Astrocyte (in vitro differentiated cells and primary cell): ENCODE measurements around the gene SLC35F4. TPM values are rescaled to one million over a fixed set of nuclear protein-coding genes. Genes with fewer than 3 reads are reported as not detected.

Source experiments
- DNase-seq: peaks from one replicate; pipeline ENCODE4 v3.0.0-alpha.2; 2010; ENCODE audit warnings: low read depth
- FAIRE-seq: peaks from 2 replicates; lab custom pipeline; 2011; peaks lifted over from hg19 to GRCh38; lab: Jason Lieb, UNC
- H2AFZ ChIP-seq: 2 replicates; pipeline ENCODE4 v1.6.0; 2012; ENCODE audit warnings: low read depth, low read length, inconsistent platforms
- H3K27ac ChIP-seq: 2 replicates; pipeline ENCODE4 v1.5.1; 2011; ENCODE audit warnings: low read depth, low read length, inconsistent platforms
- H3K27me3 ChIP-seq: 2 replicates; pipeline ENCODE4 v1.6.0; 2011; ENCODE audit warnings: low read length, inconsistent platforms; ENCODE audit not compliant: insufficient read depth
- H3K36me3 ChIP-seq: 2 replicates; pipeline ENCODE4 v1.5.1; 2011; ENCODE audit warnings: low read length, inconsistent platforms; ENCODE audit not compliant: insufficient read depth
- H3K4me1 ChIP-seq: 2 replicates; pipeline ENCODE4 v1.5.1; 2011; ENCODE audit warnings: low read length, inconsistent platforms; ENCODE audit not compliant: insufficient read depth
- H3K4me2 ChIP-seq: 2 replicates; pipeline ENCODE4 v1.6.0; 2012; ENCODE audit warnings: low read length, inconsistent platforms
- H3K4me3 ChIP-seq: 2 replicates; pipeline ENCODE4 v1.5.1; 2011; ENCODE audit warnings: low read depth, mild to moderate bottlenecking, low read length, inconsistent platforms; ENCODE audit not compliant: insufficient read depth
- H3K79me2 ChIP-seq: 2 replicates; pipeline ENCODE4 v1.6.0; 2012; ENCODE audit warnings: mild to moderate bottlenecking, low read length, inconsistent platforms; ENCODE audit not compliant: insufficient read depth
- H3K9ac ChIP-seq: 2 replicates; pipeline ENCODE4 v1.6.0; 2012; ENCODE audit warnings: mild to moderate bottlenecking, low read length, inconsistent platforms
- H3K9me3 ChIP-seq: 2 replicates; pipeline ENCODE4 v1.5.1; 2012; ENCODE audit warnings: low read depth, mild to moderate bottlenecking, low read length, inconsistent platforms; ENCODE audit not compliant: insufficient read depth
- H4K20me1 ChIP-seq: 2 replicates; pipeline ENCODE4 v1.6.0; 2012; ENCODE audit warnings: low read length, inconsistent platforms; ENCODE audit not compliant: insufficient read depth
- H3K27ac Mint-ChIP-seq: one replicate; pipeline ENCODE4 v1.8.0; 2021; ENCODE audit warnings: mild to moderate bottlenecking, mixed read lengths; ENCODE audit not compliant: unreplicated experiment
- H3K27me3 Mint-ChIP-seq: one replicate; pipeline ENCODE4 v1.8.0; 2021; ENCODE audit warnings: low read depth, mixed read lengths; ENCODE audit not compliant: unreplicated experiment
- H3K36me3 Mint-ChIP-seq: one replicate; pipeline ENCODE4 v1.8.0; 2021; ENCODE audit warnings: low read depth, mixed read lengths; ENCODE audit not compliant: unreplicated experiment
- H3K4me1 Mint-ChIP-seq: one replicate; pipeline ENCODE4 v1.8.0; 2021; ENCODE audit warnings: low read depth, mixed read lengths; ENCODE audit not compliant: unreplicated experiment
- H3K4me3 Mint-ChIP-seq: one replicate; pipeline ENCODE4 v1.8.0; 2021; ENCODE audit warnings: mild to moderate bottlenecking, moderate library complexity, mixed read lengths; ENCODE audit not compliant: unreplicated experiment
- H3K9me3 Mint-ChIP-seq: one replicate; pipeline ENCODE4 v1.8.0; 2021; ENCODE audit warnings: mild to moderate bottlenecking, mixed read lengths; ENCODE audit not compliant: unreplicated experiment
- CTCF ChIP-seq: IDR thresholded peaks from 2 replicates; pipeline ENCODE4 v1.5.1; 2011; ENCODE audit warnings: low read depth, mild to moderate bottlenecking, inconsistent platforms, low read length, moderate library complexity; ENCODE audit not compliant: insufficient read depth
- EZH2 ChIP-seq: IDR thresholded peaks from 2 replicates; pipeline ENCODE4 v1.6.1; 2012; ENCODE audit warnings: mild to moderate bottlenecking, low read length, inconsistent platforms; ENCODE audit not compliant: insufficient read depth
- total RNA-seq: library from RNA; stranded (reverse); gene quantifications from 2 replicates; pipeline ENCODE4 v1.2.1, GENCODE V29; 2021

SLC35F4 gene
- total RNA-seq, 1 donor from 2014 or later: not detected

- peaks cover 9% of the 10 kb centered on the region for H3K27me3 Mint-ChIP-seq
- H3K36me3 ChIP-seq: no peaks in the 10 kb centered on the region
Observed at GRCh38 chr14:57567220-57567619, 298.7 kb downstream of the SLC35F4 start.

GRCh38 chr14:57560681-57561080 is 305.2 kb downstream of the SLC35F4 start:
- H3K4me3 Mint-ChIP-seq: no peak overlapping the region
- H3K9ac ChIP-seq: no peak overlapping the region
- DNase-seq: no peak
- H3K27ac ChIP-seq: no peak overlapping the region
- H3K27me3 ChIP-seq: no peaks in the 10 kb centered on the region
- no peak overlapping the region for H2AFZ ChIP-seq
- FAIRE-seq: no peak
- H3K27me3 Mint-ChIP-seq: peaks cover 2% of the 10 kb centered on the region
- H3K27ac Mint-ChIP-seq: no peak overlapping the region
- H4K20me1 ChIP-seq: no peaks in the 10 kb centered on the region
- H3K9me3 ChIP-seq: no peaks in the 10 kb centered on the region
- no peaks in the 10 kb centered on the region for H3K4me1 Mint-ChIP-seq
- H3K4me1 ChIP-seq: no peaks in the 10 kb centered on the region
- no peak overlapping the region for H3K4me2 ChIP-seq
- no peaks in the 10 kb centered on the region for H3K9me3 Mint-ChIP-seq
- no peaks in the 10 kb centered on the region for H3K36me3 Mint-ChIP-seq
- no peak for TF ChIP-seq EZH2
- TF ChIP-seq CTCF: no peak
- H3K36me3 ChIP-seq: no peaks in the 10 kb centered on the region
- no peaks in the 10 kb centered on the region for H3K79me2 ChIP-seq
- H3K4me3 ChIP-seq: no peak overlapping the region

More at GRCh38 chr14:57567220-57567619, 298.7 kb downstream of the SLC35F4 start:
- Histone ChIP-seq H3K4me3 (no peak overlapping the region), H3K4me2 (no peak overlapping the region), H3K9ac (no peak overlapping the region), H3K27ac (no peak overlapping the region), H4K20me1 (no peaks in the 10 kb centered on the region), H3K27me3 (no peaks in the 10 kb centered on the region), H3K4me1 (no peaks in the 10 kb centered on the region), H3K9me3 (no peaks in the 10 kb centered on the region), H3K79me2 (no peaks in the 10 kb centered on the region), H2AFZ (no peak overlapping the region)
- Mint-ChIP-seq H3K4me3 (no peak overlapping the region), H3K4me1 (no peaks in the 10 kb centered on the region), H3K9me3 (no peaks in the 10 kb centered on the region), H3K27ac (no peak overlapping the region), H3K36me3 (no peaks in the 10 kb centered on the region)
- TF ChIP-seq EZH2 (no peak), CTCF (no peak)
- FAIRE-seq (no peak), DNase-seq (no peak)

GRCh38 chr14:57559576-57559975 is 306.3 kb downstream of the SLC35F4 start:
- H3K27ac ChIP-seq: no peak overlapping the region

More at GRCh38 chr14:57559576-57559975, 306.3 kb downstream of the SLC35F4 start:
- Histone ChIP-seq H3K4me1 (no peaks in the 10 kb centered on the region), H3K9me3 (no peaks in the 10 kb centered on the region), H3K9ac (no peak overlapping the region), H3K4me2 (no peak overlapping the region), H3K36me3 (no peaks in the 10 kb centered on the region), H3K4me3 (no peak overlapping the region), H3K27me3 (no peaks in the 10 kb centered on the region), H2AFZ (no peak overlapping the region), H4K20me1 (no peaks in the 10 kb centered on the region), H3K79me2 (no peaks in the 10 kb centered on the region)
- no peak for TF ChIP-seq EZH2
- no peak for TF ChIP-seq CTCF
- FAIRE-seq (no peak), DNase-seq (no peak)
- Mint-ChIP-seq H3K36me3 (no peaks in the 10 kb centered on the region), H3K4me1 (no peaks in the 10 kb centered on the region), H3K27me3 (peaks cover 2% of the 10 kb centered on the region), H3K9me3 (no peaks in the 10 kb centered on the region), H3K27ac (no peak overlapping the region), H3K4me3 (no peak overlapping the region)
